Esophagus mucosa (tissue), 1 donor: ENCODE data around the gene QRICH1. TPM values are rescaled to one million over a fixed set of nuclear protein-coding genes. Genes with fewer than 3 reads are reported as not detected.

Experiments used
- ATAC-seq: fragments of 200-7000 bp; cut with Tn5 transposase; one replicate; pipeline ENCODE4 v1.9.1; 2020
- total RNA-seq: library from RNA; stranded (reverse); gene quantifications from one replicate; pipeline ENCODE4 v1.2.4, GENCODE V29; 2023
- donor health status: DM: yes; HTN: yes; CAD: no.

Gene QRICH1
- total RNA-seq, 1 donor from 2014 or later = 62.4 TPM

GRCh38 chr3:49112262-49112661 lies 18.4 kb upstream of the QRICH1 start:
- ATAC-seq = no peak

- ATAC-seq = no peak
Observed at GRCh38 chr3:49111347-49111746, 17.5 kb upstream of the QRICH1 start.

- ATAC-seq = no peak
Observed at GRCh38 chr3:49110780-49111179, 16.9 kb upstream of the QRICH1 start.

GRCh38 chr3:49108346-49108745 lies 14.5 kb upstream of the QRICH1 start:
- no peak for ATAC-seq

GRCh38 chr3:49104427-49105291 lies 10.8 kb upstream of the QRICH1 start, which contains the start of gene QARS1:
TSS of gene QARS1 (minus strand) at chr3:49104757. CDS start at chr3:49104733, 24 bp downstream.
- peak; percentile 96 for ATAC-seq

GRCh38 chr3:49104052-49104426 lies 10.2 kb upstream of the QRICH1 start:
- ATAC-seq = no peak

GRCh38 chr3:49100046-49100615 lies 6.3 kb upstream of the QRICH1 start:
- ATAC-seq = no peak

- ATAC-seq = no peak
Observed at GRCh38 chr3:49098910-49099630, 5.2 kb upstream of the QRICH1 start.

- no peak for ATAC-seq
Observed at GRCh38 chr3:49098429-49098828, 4.6 kb upstream of the QRICH1 start.

GRCh38 chr3:49092938-49093852 lies 676 bp downstream of the QRICH1 start:
- ATAC-seq = peak; percentile 67

- ATAC-seq = peak; percentile 86
Observed at GRCh38 chr3:49081429-49081828, 12.4 kb downstream of the QRICH1 start.

- ATAC-seq = no peak
Observed at GRCh38 chr3:49079270-49079669, 14.6 kb downstream of the QRICH1 start.

GRCh38 chr3:49076646-49077045 lies 17.2 kb downstream of the QRICH1 start:
- ATAC-seq = no peak

- ATAC-seq = no peak
Observed at GRCh38 chr3:49076116-49076515, 17.8 kb downstream of the QRICH1 start.

GRCh38 chr3:49058011-49058410 lies 35.9 kb downstream of the QRICH1 start:
- ATAC-seq = no peak

- ATAC-seq = no peak
Observed at GRCh38 chr3:49057268-49057667, 36.6 kb downstream of the QRICH1 start.

GRCh38 chr3:49054344-49054862 lies 39.5 kb downstream of the QRICH1 start:
- no peak for ATAC-seq

GRCh38 chr3:49053543-49053942 lies 40.3 kb downstream of the QRICH1 start:
- no peak for ATAC-seq

GRCh38 chr3:49035281-49035680 lies 58.6 kb downstream of the QRICH1 start:
- ATAC-seq = no peak

GRCh38 chr3:49034650-49035049 lies 59.2 kb downstream of the QRICH1 start:
- no peak for ATAC-seq

GRCh38 chr3:49032646-49033304 lies 61.1 kb downstream of the QRICH1 start:
- ATAC-seq = no peak

GRCh38 chr3:49030321-49030720 lies 63.5 kb downstream of the QRICH1 start:
- ATAC-seq = no peak
